HL-60 (cell line): Measurements from ENCODE around the gene CACFD1.

Experiments used
- DNase-seq, 2 experiments: peaks; one replicate each; pipeline ENCODE4 v3.0.0-alpha.2; 2010 to 2020; ENCODE audit warnings: low read depth in 1 of 2, low spot score in 1 of 2
- H3K27ac ChIP-seq: fragments of 250-450 bp; sonication (Bioruptor Pico); replicated peaks from 2 replicates; pipeline ENCODE4 v1.5.1; 2020; ENCODE audit warnings: mild to moderate bottlenecking, moderate library complexity
- H3K27me3 ChIP-seq: fragments of 250-450 bp; sonication (Bioruptor Pico); 2 replicates; pipeline ENCODE4 v1.5.1; 2021; ENCODE audit warnings: mild to moderate bottlenecking, moderate library complexity; ENCODE audit not compliant: insufficient read depth, poor library complexity, severe bottlenecking
- H3K4me3 ChIP-seq: replicated peaks from 2 replicates; pipeline ENCODE4 v1.5.1; 2011; ENCODE audit warnings: mild to moderate bottlenecking, control low read depth, low read length; ENCODE audit not compliant: insufficient read depth
- GABPA ChIP-seq: IDR thresholded peaks from 2 replicates; pipeline ENCODE4 v1.6.1; 2012; ENCODE audit warnings: low read depth
- POLR2AphosphoS5 ChIP-seq: IDR thresholded peaks from 2 replicates; pipeline ENCODE4 v1.6.1; 2012; ENCODE audit warnings: low read depth
- SPI1 ChIP-seq: IDR thresholded peaks from 2 replicates; pipeline ENCODE4 v1.6.1; 2012; ENCODE audit warnings: low read depth, mild to moderate bottlenecking, borderline replicate concordance
- TF ChIP-seq, protein P1 (sequence below): IDR thresholded peaks from one replicate; pipeline ENCODE4 v1.5.1; 2011; ENCODE audit warnings: low read length, control low read depth, inconsistent platforms; ENCODE audit not compliant: insufficient read depth
- TF ChIP-seq, protein P2 (sequence below): IDR thresholded peaks from 2 replicates; pipeline ENCODE4 v1.6.1; 2012; ENCODE audit warnings: low read depth; ENCODE audit not compliant: insufficient replicate concordance

CACFD1 gene

DNA sequence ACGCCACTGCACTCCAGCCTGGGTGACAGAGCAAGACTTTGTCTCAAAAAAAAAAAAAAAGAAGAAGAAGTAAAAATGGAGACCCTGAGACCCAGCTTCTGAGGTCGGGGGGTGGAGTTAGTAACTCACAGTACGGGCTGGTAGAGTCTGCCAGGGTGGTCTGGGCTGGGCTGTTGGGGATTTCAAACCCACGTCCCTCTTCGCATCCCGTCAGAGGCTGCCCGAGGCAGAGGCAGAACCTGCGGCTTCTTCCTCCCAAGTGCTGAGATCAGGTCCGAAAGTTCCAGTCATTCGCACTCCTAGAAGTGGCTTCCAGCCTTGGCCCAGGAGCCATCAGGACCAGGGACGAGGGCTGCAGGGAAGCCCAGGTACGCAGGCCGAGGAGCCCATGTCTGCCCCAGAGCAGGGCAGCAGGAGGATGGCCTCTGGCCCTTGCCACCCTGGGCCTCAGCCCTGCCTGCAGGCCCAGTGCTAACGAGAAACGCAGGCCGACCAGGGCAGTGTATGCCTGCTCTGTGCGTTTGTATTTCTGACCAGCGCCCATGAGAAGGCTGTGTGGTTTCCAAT lies 29.0 kb downstream of the CACFD1 start:
- H3K4me3 ChIP-seq: no peak overlapping the region

DNA sequence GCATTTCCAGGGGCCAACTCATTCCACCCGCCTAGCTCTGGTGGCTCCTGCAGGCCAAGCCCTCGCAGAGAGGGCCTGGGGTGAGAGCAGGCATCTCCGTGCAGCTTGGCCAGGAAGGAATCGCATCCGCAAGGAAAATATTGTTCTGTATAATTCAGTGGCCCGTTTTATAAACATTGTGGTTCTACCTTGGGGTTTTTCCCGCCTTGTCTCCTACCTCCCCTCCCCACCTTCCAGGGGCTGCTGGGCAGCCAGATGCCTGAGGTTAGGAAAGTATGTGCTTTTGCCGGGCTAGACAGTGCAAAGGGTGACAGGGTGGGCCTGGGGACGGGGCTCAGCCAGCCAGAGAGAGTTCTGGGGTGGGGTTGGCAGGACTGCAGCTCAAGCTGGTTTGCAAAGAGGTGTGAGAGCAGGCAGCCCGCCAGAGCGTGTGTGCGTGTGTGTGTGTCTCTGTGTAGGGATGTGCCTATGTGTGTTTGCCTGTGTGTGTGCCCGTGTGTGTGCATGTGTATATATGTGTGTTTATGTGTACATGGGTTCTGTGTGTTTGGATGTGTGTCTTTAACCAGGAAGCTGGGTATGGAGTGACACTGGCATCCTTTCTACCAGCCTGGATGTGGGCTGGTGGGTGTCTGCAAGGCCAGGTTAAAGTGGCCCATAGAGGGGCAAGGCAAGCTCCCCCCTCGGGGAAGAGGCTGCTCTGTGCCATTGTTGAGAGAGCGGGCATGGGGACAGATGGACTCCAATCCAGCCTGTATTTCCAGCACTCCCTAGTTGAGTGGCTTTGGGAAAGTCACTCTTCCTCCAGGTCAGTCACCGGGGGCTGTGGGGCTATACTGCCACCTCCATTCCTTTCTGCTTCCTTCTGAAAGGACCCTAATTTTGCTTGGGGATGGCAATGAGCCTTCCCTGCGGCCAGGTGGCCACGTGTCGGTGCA lies 29.7 kb downstream of the CACFD1 start:
- TF ChIP-seq, protein P1, sequence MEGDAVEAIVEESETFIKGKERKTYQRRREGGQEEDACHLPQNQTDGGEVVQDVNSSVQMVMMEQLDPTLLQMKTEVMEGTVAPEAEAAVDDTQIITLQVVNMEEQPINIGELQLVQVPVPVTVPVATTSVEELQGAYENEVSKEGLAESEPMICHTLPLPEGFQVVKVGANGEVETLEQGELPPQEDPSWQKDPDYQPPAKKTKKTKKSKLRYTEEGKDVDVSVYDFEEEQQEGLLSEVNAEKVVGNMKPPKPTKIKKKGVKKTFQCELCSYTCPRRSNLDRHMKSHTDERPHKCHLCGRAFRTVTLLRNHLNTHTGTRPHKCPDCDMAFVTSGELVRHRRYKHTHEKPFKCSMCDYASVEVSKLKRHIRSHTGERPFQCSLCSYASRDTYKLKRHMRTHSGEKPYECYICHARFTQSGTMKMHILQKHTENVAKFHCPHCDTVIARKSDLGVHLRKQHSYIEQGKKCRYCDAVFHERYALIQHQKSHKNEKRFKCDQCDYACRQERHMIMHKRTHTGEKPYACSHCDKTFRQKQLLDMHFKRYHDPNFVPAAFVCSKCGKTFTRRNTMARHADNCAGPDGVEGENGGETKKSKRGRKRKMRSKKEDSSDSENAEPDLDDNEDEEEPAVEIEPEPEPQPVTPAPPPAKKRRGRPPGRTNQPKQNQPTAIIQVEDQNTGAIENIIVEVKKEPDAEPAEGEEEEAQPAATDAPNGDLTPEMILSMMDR: no peak
- TF ChIP-seq, protein P2, sequence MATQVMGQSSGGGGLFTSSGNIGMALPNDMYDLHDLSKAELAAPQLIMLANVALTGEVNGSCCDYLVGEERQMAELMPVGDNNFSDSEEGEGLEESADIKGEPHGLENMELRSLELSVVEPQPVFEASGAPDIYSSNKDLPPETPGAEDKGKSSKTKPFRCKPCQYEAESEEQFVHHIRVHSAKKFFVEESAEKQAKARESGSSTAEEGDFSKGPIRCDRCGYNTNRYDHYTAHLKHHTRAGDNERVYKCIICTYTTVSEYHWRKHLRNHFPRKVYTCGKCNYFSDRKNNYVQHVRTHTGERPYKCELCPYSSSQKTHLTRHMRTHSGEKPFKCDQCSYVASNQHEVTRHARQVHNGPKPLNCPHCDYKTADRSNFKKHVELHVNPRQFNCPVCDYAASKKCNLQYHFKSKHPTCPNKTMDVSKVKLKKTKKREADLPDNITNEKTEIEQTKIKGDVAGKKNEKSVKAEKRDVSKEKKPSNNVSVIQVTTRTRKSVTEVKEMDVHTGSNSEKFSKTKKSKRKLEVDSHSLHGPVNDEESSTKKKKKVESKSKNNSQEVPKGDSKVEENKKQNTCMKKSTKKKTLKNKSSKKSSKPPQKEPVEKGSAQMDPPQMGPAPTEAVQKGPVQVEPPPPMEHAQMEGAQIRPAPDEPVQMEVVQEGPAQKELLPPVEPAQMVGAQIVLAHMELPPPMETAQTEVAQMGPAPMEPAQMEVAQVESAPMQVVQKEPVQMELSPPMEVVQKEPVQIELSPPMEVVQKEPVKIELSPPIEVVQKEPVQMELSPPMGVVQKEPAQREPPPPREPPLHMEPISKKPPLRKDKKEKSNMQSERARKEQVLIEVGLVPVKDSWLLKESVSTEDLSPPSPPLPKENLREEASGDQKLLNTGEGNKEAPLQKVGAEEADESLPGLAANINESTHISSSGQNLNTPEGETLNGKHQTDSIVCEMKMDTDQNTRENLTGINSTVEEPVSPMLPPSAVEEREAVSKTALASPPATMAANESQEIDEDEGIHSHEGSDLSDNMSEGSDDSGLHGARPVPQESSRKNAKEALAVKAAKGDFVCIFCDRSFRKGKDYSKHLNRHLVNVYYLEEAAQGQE: no peak
- TF ChIP-seq GABPA (no peak), SPI1 (no peak), POLR2AphosphoS5 (no peak)
- H3K27me3 ChIP-seq: no peaks in the 10 kb centered on the region
- no peak overlapping the region for H3K4me3 ChIP-seq
- H3K27ac ChIP-seq: no peak overlapping the region
- no peak for DNase-seq

More for the DNA sequence above, 29.0 kb downstream of the CACFD1 start:
- TF ChIP-seq, protein P1: no peak
- TF ChIP-seq POLR2AphosphoS5: no peak
- TF ChIP-seq GABPA: no peak
- TF ChIP-seq SPI1: no peak
- no peak for DNase-seq
- Histone ChIP-seq H3K27ac (no peak overlapping the region), H3K27me3 (no peaks in the 10 kb centered on the region)

DNA sequence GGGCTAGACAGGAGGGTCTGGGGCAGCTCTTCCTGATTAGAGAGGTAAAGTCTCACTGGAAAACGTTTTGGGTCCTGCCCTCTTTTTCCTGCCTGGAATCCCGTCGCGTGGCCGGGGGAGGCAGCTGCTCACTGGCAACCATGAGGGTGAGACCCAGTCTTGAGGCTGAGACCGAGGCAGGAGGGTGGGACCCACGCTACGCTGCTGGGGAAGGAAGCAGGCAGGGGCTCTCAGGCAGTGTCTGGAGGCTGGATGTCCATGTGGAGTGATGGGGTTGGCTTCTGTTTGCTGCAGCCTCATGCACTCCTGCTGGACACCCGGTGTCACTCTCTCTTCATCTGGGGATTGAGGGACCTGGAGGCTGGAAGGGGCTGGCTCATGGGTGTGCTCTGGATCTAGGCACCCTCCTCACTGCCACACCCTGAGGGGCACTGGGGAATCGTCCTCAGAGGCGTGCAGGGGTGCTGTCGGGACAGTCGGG lies 30.5 kb downstream of the CACFD1 start:
- DNase-seq: no peak
- Histone ChIP-seq H3K27ac (no peak overlapping the region), H3K27me3 (no peaks in the 10 kb centered on the region), H3K4me3 (no peak overlapping the region)
- TF ChIP-seq, protein P2: no peak

DNA sequence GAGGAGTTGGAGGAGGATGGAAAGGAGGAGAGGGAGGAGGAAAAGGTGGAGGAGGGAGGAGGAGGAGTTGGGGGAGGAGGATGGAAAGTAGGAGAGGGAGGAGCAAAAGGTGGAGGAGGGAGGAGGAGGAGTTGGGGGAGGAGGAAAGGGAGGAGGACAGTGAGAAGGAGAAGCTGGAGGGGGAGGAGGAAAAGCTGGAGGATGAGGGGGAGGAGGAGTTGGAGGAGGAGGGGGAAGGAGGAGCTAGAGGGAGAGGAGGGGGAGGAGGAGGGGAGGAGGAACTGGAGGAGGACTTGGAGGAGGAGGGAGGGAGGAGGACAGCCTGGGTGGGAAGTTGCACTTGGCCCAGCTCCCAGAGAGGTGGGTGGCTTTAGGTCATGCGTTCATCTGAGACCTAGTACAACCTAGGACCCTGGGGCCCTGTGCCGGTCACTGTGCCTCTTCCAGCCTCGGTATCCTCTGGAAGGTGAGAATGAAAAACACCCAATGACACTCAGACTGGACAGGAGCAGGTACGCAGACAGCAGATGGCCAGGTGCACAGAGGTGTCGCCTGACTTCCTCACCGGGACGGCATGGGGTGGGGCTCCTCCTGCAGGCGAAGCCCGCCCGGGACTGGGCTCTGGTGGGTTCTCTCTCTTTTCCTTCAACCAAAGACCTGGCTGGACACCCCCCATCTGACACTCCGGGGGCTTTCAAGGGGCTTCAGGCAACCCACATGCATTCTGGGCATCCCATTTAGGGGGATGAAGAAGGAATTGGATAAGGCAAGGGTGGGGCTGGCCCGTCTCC lies 31.3 kb downstream of the CACFD1 start:
- DNase-seq: no peak
- Histone ChIP-seq H3K27ac (no peak overlapping the region), H3K4me3 (no peak overlapping the region), H3K27me3 (no peaks in the 10 kb centered on the region)
- TF ChIP-seq GABPA (no peak), SPI1 (no peak), POLR2AphosphoS5 (no peak)
